ENCODE results near the gene ABCF3.

- TF ChIP-seq CTCF (CRISPR knock-in tag; IDR thresholded peaks at IDR 0.05) (no peak), MLX (CRISPR knock-in tag; IDR thresholded peaks at IDR 0.05) (no peak), ZNF646 (CRISPR knock-in tag; IDR thresholded peaks at IDR 0.05) (no peak), TBP (CRISPR knock-in tag; IDR thresholded peaks at IDR 0.05) (no peak)
Observed at GRCh38 chr3:184230603-184231528, 44.9 kb downstream of the ABCF3 start.

Data from HepG2 (cell line).